Esophagus squamous epithelium (tissue), 5 donors: ENCODE data around the gene CEP170B. TPM values are rescaled to one million over a fixed set of nuclear protein-coding genes. Genes with fewer than 3 reads are reported as not detected.

Experiments
- DNase-seq: peaks from one replicate; lab custom pipeline; 2025; lab: John Stamatoyannopoulos, UW
- H3K27ac ChIP-seq, 4 donors: fragments of 200-600 bp; sonication (generic); one replicate each; pipeline ENCODE4 v1.5.1; 2016 to 2019; ENCODE audit warnings: mild to moderate bottlenecking in 1 of 4
- H3K27me3 ChIP-seq, 4 donors: fragments of 200-600 bp; sonication (generic); 1 replicate in 3 of 4; 2 replicates in 1 of 4; pipeline versions ENCODE4 v1.5.1 to v1.6.0; 2017 to 2021; ENCODE audit warnings: antibody characterized with exemption in 1 of 4
- H3K36me3 ChIP-seq, 3 donors: fragments of 200-600 bp; sonication (generic); one replicate each; pipeline ENCODE4 v1.5.1; 2016 to 2019
- H3K4me1 ChIP-seq, 3 donors: fragments of 200-600 bp; sonication (generic); one replicate each; pipeline ENCODE4 v1.5.1; 2017 to 2019
- H3K4me3 ChIP-seq, 4 donors: fragments of 200-600 bp; sonication (generic); 1 replicate in 3 of 4; 2 replicates in 1 of 4; pipeline ENCODE4 v1.5.1; 2016 to 2019; ENCODE audit warnings: mild to moderate bottlenecking in 2 of 4, moderate library complexity in 1 of 4
- H3K9me3 ChIP-seq, 3 donors: fragments of 200-600 bp; sonication (generic); one replicate each; pipeline ENCODE4 v1.5.1; 2016 to 2019
- CTCF ChIP-seq, 6 experiments: fragments of 450-650 bp in 4 of 6; fragments of 200-600 bp in 2 of 6; sonication (generic) in 2 of 6; IDR thresholded peaks; one replicate each; pipeline ENCODE4 v1.5.1; 2016 to 2019; ENCODE audit warnings: antibody characterized with exemption in 6 of 6, mild to moderate bottlenecking in 4 of 6, moderate library complexity in 4 of 6
- POLR2A ChIP-seq, 4 donors: fragments of 450-650 bp; IDR thresholded peaks; one replicate each; pipeline ENCODE4 v1.6.1; 2017; ENCODE audit warnings: antibody characterized with exemption in 4 of 4, mild to moderate bottlenecking in 4 of 4, moderate library complexity in 3 of 4
- WGBS, 2 donors: methylation state at CpG; one replicate each; pipeline ENCODE4 v1.1.5; 2018; 5-methylcytosine and 5-hydroxymethylcytosine counted together
- intact Hi-C: fragments of 100-400 bp; cut with DNase I; formaldehyde crosslinking; loops from one replicate; pipeline ENCODE4 v1.15.0; 2022
- total RNA-seq, 4 donors: library from RNA; depleted of rRNA; stranded (reverse); fragments of >200 nt; gene quantifications; one replicate each; pipeline ENCODE4 v1.1.0, GENCODE V29; 2016
- donor health status: DM: yes; HTN: yes; CAD: no.

Gene CEP170B
- total RNA-seq, 4 donors from 2014 or later, result 18.2 to 41.0 (median 30.6) TPM

GRCh38 chr14:104877806-104878550 lies 12.9 kb downstream of the CEP170B start:
- intact Hi-C loops, result no loop called here
- 93% methylated on average over 9 of the region's 30 CpGs; no CpG with 5 or more reads in 1 of the 2 donors for WGBS, 2 donors
- peaks cover 19 to 53% (median 27%) of the 10 kb centered on the region in 3 donors for H3K4me1 ChIP-seq

DNA sequence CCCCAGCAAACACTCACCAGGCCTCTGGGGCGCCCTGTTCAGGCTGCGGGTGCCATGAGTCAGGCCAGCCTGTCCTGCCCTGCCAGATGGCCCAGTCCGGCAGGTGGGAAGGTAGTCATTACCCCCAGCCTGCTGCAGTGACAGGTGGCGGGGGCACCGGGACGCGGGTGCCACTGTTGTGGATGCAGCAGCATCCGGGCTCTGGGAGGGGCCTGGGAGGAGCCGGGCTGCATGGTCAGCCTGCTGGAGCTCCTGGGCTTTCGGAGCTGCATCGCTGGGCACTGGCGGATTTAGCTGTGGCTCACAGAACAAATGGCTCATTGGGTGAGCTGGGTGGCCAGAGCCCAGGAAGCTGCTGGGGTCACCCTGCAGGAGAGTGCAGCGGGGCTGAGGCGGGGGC lies 13.5 kb downstream of the CEP170B start:
- intact Hi-C loops, result no loop called here

More at GRCh38 chr14:104877806-104878550, 12.9 kb downstream of the CEP170B start:
- H3K4me3 ChIP-seq, result no peak overlapping the region
- peaks cover 0 to 63% (median under 1%) of the 10 kb centered on the region in 3 donors for H3K36me3 ChIP-seq
- no peak for DNase-seq
- H3K27ac ChIP-seq, result no peak overlapping the region
- no peaks in the 10 kb centered on the region for H3K9me3 ChIP-seq
- H3K27me3 ChIP-seq, result no peaks in the 10 kb centered on the region
- no peak for TF ChIP-seq CTCF (IDR thresholded peaks at IDR 0.05)
- TF ChIP-seq POLR2A (IDR thresholded peaks at IDR 0.05), result no peak

DNA sequence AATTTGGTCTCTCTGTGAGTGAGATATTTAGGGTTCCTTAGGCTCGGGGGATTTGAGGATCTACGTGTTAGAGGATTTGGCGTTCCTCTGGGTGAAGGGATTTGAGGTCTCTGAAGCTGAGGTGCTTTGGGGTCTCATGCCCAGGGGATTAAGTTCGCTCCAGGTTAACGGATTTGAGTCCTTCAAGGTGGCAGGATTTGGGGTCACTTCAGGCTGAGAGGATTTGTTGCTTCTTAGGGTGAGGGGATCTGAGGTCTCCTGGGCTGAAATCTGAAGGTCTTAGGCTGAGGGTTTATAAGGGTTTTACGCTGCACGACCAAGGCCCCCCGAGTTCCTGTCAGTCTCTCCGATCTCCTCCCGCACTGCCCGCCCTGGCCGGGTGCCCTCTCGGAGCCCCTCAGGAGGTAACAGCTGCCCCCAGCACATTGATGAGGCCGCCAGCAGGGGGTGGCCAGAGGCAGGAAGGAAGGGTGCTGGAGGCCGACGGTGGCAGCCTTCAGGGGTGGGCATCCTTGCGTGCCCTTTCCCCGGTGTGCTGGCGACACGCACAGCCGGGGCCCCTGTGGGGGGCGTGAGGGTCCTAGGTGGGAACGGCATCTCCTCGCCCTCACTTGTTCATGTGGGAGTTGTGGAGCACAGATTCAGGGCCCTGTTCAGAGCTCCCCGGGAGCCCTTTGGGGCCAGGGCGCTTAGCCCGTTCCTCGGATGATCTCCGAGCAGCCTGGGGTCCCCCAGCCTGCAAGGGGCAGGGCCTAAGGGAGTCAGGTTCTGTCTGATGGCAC lies 14.3 kb downstream of the CEP170B start:
- DNase-seq, result no peak
- H3K4me1 ChIP-seq, result peaks cover 7 to 41% (median 13%) of the 10 kb centered on the region in 3 donors
- no peaks in the 10 kb centered on the region for H3K27me3 ChIP-seq
- H3K36me3 ChIP-seq, result peaks cover 13 to 77% (median 14%) of the 10 kb centered on the region in 3 donors
- H3K27ac ChIP-seq, result no peak overlapping the region
- WGBS, 2 donors, result 90 to 96% methylated on average over 5 of the region's 29 CpGs
- intact Hi-C loops, result no loop called here
- H3K4me3 ChIP-seq, result no peak overlapping the region
- TF ChIP-seq CTCF (IDR thresholded peaks at IDR 0.05) (no peak), POLR2A (IDR thresholded peaks at IDR 0.05) (no peak)
- no peaks in the 10 kb centered on the region for H3K9me3 ChIP-seq

More for the DNA sequence above, 13.5 kb downstream of the CEP170B start:
- Histone ChIP-seq H3K36me3 (peaks cover 5 to 69% (median 7%) of the 10 kb centered on the region in 3 donors), H3K27me3 (no peaks in the 10 kb centered on the region), H3K4me3 (no peak overlapping the region), H3K4me1 (peaks cover 13 to 49% (median 21%) of the 10 kb centered on the region in 3 donors), H3K9me3 (no peaks in the 10 kb centered on the region), H3K27ac (peak overlapping the region in 1 of 4 donors; percentile 2)
- TF ChIP-seq CTCF (IDR thresholded peaks at IDR 0.05) (no peak), POLR2A (IDR thresholded peaks at IDR 0.05) (no peak)
- WGBS, 2 donors, result 50% methylated on average over 2 of the region's 14 CpGs; no CpG with 5 or more reads in 1 of the 2 donors
- DNase-seq, result no peak

- Histone ChIP-seq H3K27ac (no peak overlapping the region), H3K36me3 (peaks cover 13 to 81% (median 14%) of the 10 kb centered on the region in 3 donors), H3K9me3 (no peaks in the 10 kb centered on the region), H3K4me3 (no peak overlapping the region), H3K27me3 (no peaks in the 10 kb centered on the region), H3K4me1 (peaks cover under 1 to 34% (median 6%) of the 10 kb centered on the region in 3 donors)
- DNase-seq, result no peak
- WGBS, 2 donors, result 91 to 100% methylated on average over 2 to 7 of the region's 15 CpGs
- intact Hi-C loops, result no loop called here
- TF ChIP-seq CTCF (IDR thresholded peaks at IDR 0.05), result no peak
Observed at GRCh38 chr14:104879983-104880565, 15.0 kb downstream of the CEP170B start.
